GM12875 (cell line): ENCODE measurements around the gene SORCS2.
A peak's percentile ranks its signal among the peaks of the same experiment; 100 is the strongest.

ENCODE experiments used
- H3K4me3 ChIP-seq: one replicate; pipeline ENCODE4 v1.5.1; 2011; ENCODE audit warnings: low read depth, low read length, control low read depth
- CTCF ChIP-seq: IDR thresholded peaks from 2 replicates; pipeline ENCODE4 v1.5.1; 2011; ENCODE audit warnings: low read depth, mild to moderate bottlenecking, control low read depth, inconsistent platforms, low read length, moderate library complexity, borderline replicate concordance; ENCODE audit not compliant: insufficient read depth

The SORCS2 gene

GRCh38 chr4:7295197-7295910 lies 103.0 kb downstream of the SORCS2 start:
- no peak overlapping the region for H3K4me3 ChIP-seq
- TF ChIP-seq CTCF, result no peak

- H3K4me3 ChIP-seq, result no peak overlapping the region
- TF ChIP-seq CTCF, result peak; percentile 57
These were observed 103.7 kb downstream of the SORCS2 start for GRCh38 chr4:7295911-7296660.

- H3K4me3 ChIP-seq, result no peak overlapping the region
- no peak for TF ChIP-seq CTCF
These were observed 104.5 kb downstream of the SORCS2 start for GRCh38 chr4:7296661-7297335.

GRCh38 chr4:7297374-7297773 lies 105.0 kb downstream of the SORCS2 start:
- no peak overlapping the region for H3K4me3 ChIP-seq
- TF ChIP-seq CTCF, result no peak

- H3K4me3 ChIP-seq, result no peak overlapping the region
- TF ChIP-seq CTCF, result no peak
These were observed 105.5 kb downstream of the SORCS2 start for GRCh38 chr4:7297881-7298280.

- H3K4me3 ChIP-seq, result no peak overlapping the region
- TF ChIP-seq CTCF, result no peak
These were observed 106.3 kb downstream of the SORCS2 start for GRCh38 chr4:7298619-7299009.
